ENCODE measurements around the gene ZP2.

DNA sequence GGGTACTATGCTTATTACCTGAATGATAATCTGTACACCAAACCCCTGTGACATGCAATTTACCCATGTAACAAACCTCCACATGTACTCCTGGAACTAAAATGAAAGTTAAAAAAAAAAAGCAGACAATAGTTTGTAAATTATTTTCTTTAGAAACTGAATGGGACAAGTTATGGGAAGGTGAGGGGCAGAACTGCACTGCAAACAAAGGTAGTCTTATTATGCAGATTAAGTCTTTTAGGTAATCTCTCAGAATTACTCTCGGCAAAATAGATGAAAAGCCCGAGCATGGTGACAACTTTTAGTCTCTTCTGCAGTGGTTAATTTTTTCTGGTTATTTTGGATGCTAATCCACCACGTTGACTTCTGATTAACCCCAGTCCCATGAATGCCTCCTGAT is 27.4 kb downstream of the ZP2 start:
- no peak for TF ChIP-seq YY1 (tag by site-specific recombination; IDR thresholded peaks at IDR 0.05)
- TF ChIP-seq, protein P1, sequence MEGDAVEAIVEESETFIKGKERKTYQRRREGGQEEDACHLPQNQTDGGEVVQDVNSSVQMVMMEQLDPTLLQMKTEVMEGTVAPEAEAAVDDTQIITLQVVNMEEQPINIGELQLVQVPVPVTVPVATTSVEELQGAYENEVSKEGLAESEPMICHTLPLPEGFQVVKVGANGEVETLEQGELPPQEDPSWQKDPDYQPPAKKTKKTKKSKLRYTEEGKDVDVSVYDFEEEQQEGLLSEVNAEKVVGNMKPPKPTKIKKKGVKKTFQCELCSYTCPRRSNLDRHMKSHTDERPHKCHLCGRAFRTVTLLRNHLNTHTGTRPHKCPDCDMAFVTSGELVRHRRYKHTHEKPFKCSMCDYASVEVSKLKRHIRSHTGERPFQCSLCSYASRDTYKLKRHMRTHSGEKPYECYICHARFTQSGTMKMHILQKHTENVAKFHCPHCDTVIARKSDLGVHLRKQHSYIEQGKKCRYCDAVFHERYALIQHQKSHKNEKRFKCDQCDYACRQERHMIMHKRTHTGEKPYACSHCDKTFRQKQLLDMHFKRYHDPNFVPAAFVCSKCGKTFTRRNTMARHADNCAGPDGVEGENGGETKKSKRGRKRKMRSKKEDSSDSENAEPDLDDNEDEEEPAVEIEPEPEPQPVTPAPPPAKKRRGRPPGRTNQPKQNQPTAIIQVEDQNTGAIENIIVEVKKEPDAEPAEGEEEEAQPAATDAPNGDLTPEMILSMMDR (tag by site-specific recombination; IDR thresholded peaks at IDR 0.05), result no peak
- no peak for TF ChIP-seq ZNF449 (tag by site-specific recombination; IDR thresholded peaks at IDR 0.05)
- TF ChIP-seq ZNF302 (tag by site-specific recombination; IDR thresholded peaks at IDR 0.05; ENCODE audit: low read depth), result no peak
- no peak for TF ChIP-seq PRDM4 (tag by site-specific recombination; IDR thresholded peaks at IDR 0.05)
- TF ChIP-seq ZNF544 (tag by site-specific recombination; IDR thresholded peaks at IDR 0.05), result no peak

Data from HEK293 (cell line).